ENCODE measurements around the gene LRRC8B. TPM values are rescaled to one million over a fixed set of nuclear protein-coding genes. Genes with fewer than 3 reads are reported as not detected.

Gene LRRC8B
- total RNA-seq, 3 donors from 2014 or later: 11.5 to 25.3 (median 12.3) TPM

DNA sequence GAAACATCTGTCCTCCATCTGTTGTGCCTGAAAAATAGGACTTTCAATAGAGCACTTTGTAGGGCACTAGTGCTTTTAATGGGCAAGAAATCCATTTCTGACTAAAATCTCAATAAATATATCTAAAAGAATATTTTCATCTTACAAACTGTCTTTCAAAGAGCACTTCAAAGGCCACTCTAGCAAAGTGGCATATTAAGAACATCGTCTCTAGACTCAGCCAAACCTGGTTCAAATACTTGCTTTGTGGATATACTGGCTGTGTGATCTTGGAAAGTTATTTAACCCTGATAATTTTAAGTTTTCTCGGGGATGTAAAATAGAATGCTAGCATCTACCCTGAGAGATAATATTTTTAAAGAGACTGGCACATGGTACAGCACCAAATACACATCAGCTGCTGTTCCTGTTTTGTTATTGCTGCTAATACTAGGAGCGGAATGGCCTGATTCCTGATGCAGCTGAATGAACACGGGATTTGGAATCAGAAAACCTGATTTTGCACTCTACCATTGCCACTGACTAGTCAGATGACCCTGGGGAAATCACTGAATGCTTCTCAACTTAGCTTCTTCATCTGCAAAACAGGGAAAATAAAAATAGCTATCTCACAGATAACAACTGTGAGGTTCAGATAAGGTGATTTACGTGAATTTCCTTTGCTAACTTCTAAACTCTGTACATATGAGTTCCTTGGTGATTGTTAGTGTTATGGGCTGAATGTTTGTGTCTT, 83.1 kb downstream of the LRRC8B start:
- Histone ChIP-seq H3K27me3 (no peaks in the 10 kb centered on the region), H3K4me1 (peaks cover 3 to 23% of the 10 kb centered on the region in 2 donors), H3K27ac (peak overlapping the region; percentile 45 to 67), H3K9me3 (no peaks in the 10 kb centered on the region), H3K4me3 (no peak overlapping the region), H3K36me3 (no peaks in the 10 kb centered on the region)
- TF ChIP-seq POLR2AphosphoS5 (IDR thresholded peaks at IDR 0.05) (no peak), POLR2A (IDR thresholded peaks at IDR 0.05) (no peak)
- TF ChIP-seq, protein P1, sequence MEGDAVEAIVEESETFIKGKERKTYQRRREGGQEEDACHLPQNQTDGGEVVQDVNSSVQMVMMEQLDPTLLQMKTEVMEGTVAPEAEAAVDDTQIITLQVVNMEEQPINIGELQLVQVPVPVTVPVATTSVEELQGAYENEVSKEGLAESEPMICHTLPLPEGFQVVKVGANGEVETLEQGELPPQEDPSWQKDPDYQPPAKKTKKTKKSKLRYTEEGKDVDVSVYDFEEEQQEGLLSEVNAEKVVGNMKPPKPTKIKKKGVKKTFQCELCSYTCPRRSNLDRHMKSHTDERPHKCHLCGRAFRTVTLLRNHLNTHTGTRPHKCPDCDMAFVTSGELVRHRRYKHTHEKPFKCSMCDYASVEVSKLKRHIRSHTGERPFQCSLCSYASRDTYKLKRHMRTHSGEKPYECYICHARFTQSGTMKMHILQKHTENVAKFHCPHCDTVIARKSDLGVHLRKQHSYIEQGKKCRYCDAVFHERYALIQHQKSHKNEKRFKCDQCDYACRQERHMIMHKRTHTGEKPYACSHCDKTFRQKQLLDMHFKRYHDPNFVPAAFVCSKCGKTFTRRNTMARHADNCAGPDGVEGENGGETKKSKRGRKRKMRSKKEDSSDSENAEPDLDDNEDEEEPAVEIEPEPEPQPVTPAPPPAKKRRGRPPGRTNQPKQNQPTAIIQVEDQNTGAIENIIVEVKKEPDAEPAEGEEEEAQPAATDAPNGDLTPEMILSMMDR (IDR thresholded peaks at IDR 0.05): no peak
- intact Hi-C loops (cut with DNase I; ENCODE audit: low total_unique reads): no loop called here
- DNase-seq (ENCODE audit: low spot score in 2 of 2): no peak

DNA sequence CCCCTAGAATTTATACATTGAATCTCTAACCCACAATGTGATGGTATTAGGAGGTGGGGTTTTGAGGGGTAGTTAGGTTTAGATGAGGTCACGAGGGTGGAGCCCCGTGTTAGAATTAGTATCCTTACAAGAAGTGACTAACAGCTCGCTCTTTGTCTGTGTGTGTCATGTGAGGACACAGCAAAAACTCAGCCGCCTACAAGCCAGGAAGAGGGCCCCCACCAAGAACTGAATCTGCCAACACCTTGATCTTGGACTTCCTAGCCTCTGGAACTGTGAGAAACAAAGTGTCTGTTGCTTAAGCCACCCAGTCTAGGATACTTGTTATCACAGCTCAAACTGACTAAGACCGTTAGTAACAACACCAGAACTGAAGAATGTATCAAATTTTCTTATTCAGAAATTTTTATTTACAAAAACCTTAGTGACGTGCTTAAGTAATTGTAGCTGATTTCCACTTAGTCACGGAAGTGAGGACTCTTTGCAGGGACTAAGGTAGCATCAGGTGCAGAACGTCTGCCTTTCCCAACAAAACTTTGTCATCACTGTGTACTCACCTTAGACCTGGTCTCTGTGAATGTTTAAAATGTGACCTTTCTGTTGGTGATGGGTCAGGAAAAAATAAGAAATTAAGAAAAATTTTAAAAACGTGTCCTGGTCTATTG, 83.8 kb downstream of the LRRC8B start:
- no peaks in the 10 kb centered on the region for H3K36me3 ChIP-seq
- intact Hi-C loops (cut with DNase I; ENCODE audit: low total_unique reads): no loop called here

GRCh38 chr1:89608984-89609725, 84.5 kb downstream of the LRRC8B start:
- H3K27me3 ChIP-seq: no peaks in the 10 kb centered on the region
- peak overlapping the region; percentile 3 to 45 for H3K27ac ChIP-seq
- intact Hi-C loops (cut with DNase I; ENCODE audit: low total_unique reads): no loop called here
- no peaks in the 10 kb centered on the region for H3K9me3 ChIP-seq
- H3K4me3 ChIP-seq: no peak overlapping the region
- DNase-seq (ENCODE audit: low spot score in 2 of 2): no peak
- TF ChIP-seq, protein P1 (IDR thresholded peaks at IDR 0.05): no peak
- TF ChIP-seq POLR2A (IDR thresholded peaks at IDR 0.05) (no peak), POLR2AphosphoS5 (IDR thresholded peaks at IDR 0.05) (no peak)
- H3K4me1 ChIP-seq: peaks cover 3 to 23% of the 10 kb centered on the region in 2 donors
- no peaks in the 10 kb centered on the region for H3K36me3 ChIP-seq

More for the DNA sequence above, 83.8 kb downstream of the LRRC8B start:
- TF ChIP-seq POLR2AphosphoS5 (IDR thresholded peaks at IDR 0.05): no peak
- Histone ChIP-seq H3K27me3 (no peaks in the 10 kb centered on the region), H3K9me3 (no peaks in the 10 kb centered on the region), H3K4me1 (peaks cover 3 to 23% of the 10 kb centered on the region in 2 donors), H3K4me3 (no peak overlapping the region), H3K27ac (peak overlapping the region; percentile 45 to 67)
- DNase-seq (ENCODE audit: low spot score in 2 of 2): no peak

DNA sequence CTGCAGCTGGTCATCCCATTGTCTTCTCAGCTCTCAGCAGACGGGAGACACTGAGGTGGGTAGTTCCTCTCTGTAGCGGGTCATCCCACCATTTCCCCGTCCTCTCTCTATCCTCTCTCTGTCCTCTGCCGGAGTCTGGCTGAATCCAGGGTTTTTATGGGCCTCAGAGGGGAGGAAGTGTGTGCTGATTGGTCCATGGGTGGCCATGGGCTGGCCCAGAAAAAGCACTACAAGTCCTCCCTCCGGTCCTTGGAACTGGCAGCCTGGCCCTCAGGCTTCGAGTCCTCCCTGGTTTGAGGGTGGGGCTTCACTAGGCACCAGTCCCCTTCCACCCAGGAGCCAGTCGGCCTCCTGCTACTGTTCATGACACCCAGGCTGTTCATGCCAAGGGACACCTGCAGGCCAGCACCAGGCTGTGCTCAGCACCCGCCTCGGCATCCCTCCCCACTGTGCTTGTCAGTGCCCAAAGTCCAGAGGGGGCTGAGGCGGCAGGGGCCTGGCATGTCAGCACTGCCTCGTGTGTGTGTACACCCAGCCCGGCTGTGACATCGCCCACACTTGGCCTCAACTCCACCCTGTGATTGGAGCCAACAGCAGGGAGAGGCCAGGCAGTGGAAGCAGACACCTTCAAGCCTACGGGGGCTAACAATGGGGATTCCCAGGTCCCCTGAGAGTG, 85.3 kb downstream of the LRRC8B start:
- Histone ChIP-seq H3K27ac (peak overlapping the region in 1 of 2 donors; percentile 3), H3K4me3 (no peak overlapping the region), H3K9me3 (no peaks in the 10 kb centered on the region), H3K36me3 (no peaks in the 10 kb centered on the region), H3K27me3 (no peaks in the 10 kb centered on the region), H3K4me1 (peaks cover 3 to 23% of the 10 kb centered on the region in 2 donors)
- intact Hi-C loops (cut with DNase I; ENCODE audit: low total_unique reads): no loop called here
- TF ChIP-seq, protein P1 (IDR thresholded peaks at IDR 0.05): no peak
- TF ChIP-seq POLR2AphosphoS5 (IDR thresholded peaks at IDR 0.05) (no peak), POLR2A (IDR thresholded peaks at IDR 0.05) (no peak)
- no peak for DNase-seq (ENCODE audit: low spot score in 2 of 2)

DNA sequence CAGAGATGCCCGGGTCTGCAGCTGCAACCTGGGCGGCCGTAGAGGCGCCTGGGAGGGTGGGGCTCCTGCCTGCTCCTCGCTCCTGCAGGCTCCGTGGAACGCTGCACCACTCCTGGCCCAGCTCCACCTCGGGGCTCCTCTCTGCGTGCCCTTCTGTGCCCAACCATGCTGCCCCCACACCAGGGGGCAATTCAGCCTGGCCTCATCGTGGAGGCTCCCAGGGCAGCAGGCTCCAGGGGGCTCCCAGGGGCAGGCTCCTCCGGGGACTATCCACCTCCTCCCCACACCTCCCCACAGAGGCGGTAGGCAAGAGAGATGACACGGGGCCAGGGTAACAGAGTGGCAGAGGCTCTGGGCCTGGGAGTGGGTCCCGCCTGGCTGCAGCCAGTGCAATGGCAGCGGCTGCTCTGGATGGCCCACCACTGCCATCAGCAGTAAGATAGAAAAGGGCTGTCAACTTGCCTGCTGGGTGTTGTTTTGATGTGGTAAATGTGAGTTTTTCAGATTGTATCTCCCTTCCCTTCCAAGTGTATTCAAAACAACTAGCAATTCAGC, 85.9 kb downstream of the LRRC8B start:
- intact Hi-C loops (cut with DNase I; ENCODE audit: low total_unique reads): no loop called here
- Histone ChIP-seq H3K27me3 (no peaks in the 10 kb centered on the region), H3K9me3 (no peaks in the 10 kb centered on the region), H3K4me1 (peaks cover 3 to 17% of the 10 kb centered on the region in 2 donors), H3K36me3 (no peaks in the 10 kb centered on the region), H3K4me3 (peak overlapping the region in 1 of 3 donors; percentile 4), H3K27ac (no peak overlapping the region)
- no peak for DNase-seq (ENCODE audit: low spot score in 2 of 2)
- TF ChIP-seq POLR2A (IDR thresholded peaks at IDR 0.05): no peak
- no peak for TF ChIP-seq POLR2AphosphoS5 (IDR thresholded peaks at IDR 0.05)
- TF ChIP-seq, protein P1 (IDR thresholded peaks at IDR 0.05): no peak

Measured in breast epithelium (tissue), 4 donors.